IMR-90 (cell line): Measurements from ENCODE around the gene MTTP. TPM values are rescaled to one million over a fixed set of nuclear protein-coding genes. Genes with fewer than 3 reads are reported as not detected.

Source experiments
- ATAC-seq: fragments of 200-7000 bp; cut with Tn5 transposase; 2 replicates; pipeline ENCODE4 v1.9.1; 2020; ENCODE audit warnings: low read depth, mild to moderate bottlenecking, moderate library complexity
- BruUV-seq: library from RNA; stranded (reverse); fragments of 400-500 nt; replicated peaks from 2 replicates; lab custom pipeline; 2021; lab: Mats Ljungman, UMichigan
- CTCF ChIA-PET: fragments of 300-600 bp; formaldehyde crosslinking; extraction: SDS; loops from one replicate; lab custom pipeline; 2021; ENCODE audit warnings: antibody characterized with exemption; lab: Yijun Ruan, JAX
- POLR2A ChIA-PET: fragments of 300-600 bp; sonication (Branson Sonifier 250); formaldehyde crosslinking; loops from one replicate; lab custom pipeline; 2022; ENCODE audit warnings: antibody characterized with exemption; ENCODE audit not compliant: unreplicated experiment; lab: Charles Lee
- DNase-seq: peaks from one replicate; pipeline ENCODE4 v3.0.0; 2013
- H2AFZ ChIP-seq: replicated peaks from 2 replicates; pipeline ENCODE3; 2013; ENCODE audit warnings: low read length, mild to moderate bottlenecking; ENCODE audit not compliant: poor library complexity
- H2AK5ac ChIP-seq: 2 replicates; pipeline ENCODE4 v1.6.1; 2013; ENCODE audit warnings: low read depth, low read length, inconsistent platforms
- H2AK9ac ChIP-seq: replicated peaks from 2 replicates; pipeline ENCODE3; 2013; ENCODE audit warnings: mild to moderate bottlenecking, low read depth, low read length, moderate library complexity; ENCODE audit not compliant: poor library complexity
- H2BK120ac ChIP-seq: 2 replicates; pipeline ENCODE4 v1.6.1; 2013; ENCODE audit warnings: low read depth, low read length, inconsistent platforms
- H2BK15ac ChIP-seq: 3 replicates; pipeline ENCODE4 v1.6.1; 2013; ENCODE audit warnings: low read depth, low read length, inconsistent platforms
- H2BK20ac ChIP-seq: 2 replicates; pipeline ENCODE4 v1.6.1; 2013; ENCODE audit warnings: low read depth, mild to moderate bottlenecking, inconsistent platforms, low read length, moderate library complexity
- H2BK5ac ChIP-seq: 2 replicates; pipeline ENCODE4 v1.6.1; 2013; ENCODE audit warnings: mild to moderate bottlenecking, low read depth, low read length, inconsistent platforms; ENCODE audit not compliant: poor library complexity, severe bottlenecking
- H3K14ac ChIP-seq: replicated peaks from 2 replicates; pipeline ENCODE4 v1.6.1; 2013; ENCODE audit warnings: low read depth, low read length, inconsistent platforms
- H3K18ac ChIP-seq: 2 replicates; pipeline ENCODE4 v1.6.1; 2013; ENCODE audit warnings: low read depth, low read length, control low read depth
- H3K23ac ChIP-seq: 2 replicates; pipeline ENCODE4 v1.6.1; 2013; ENCODE audit warnings: low read depth, low read length, inconsistent platforms
- H3K27ac ChIP-seq: 2 replicates; pipeline ENCODE4 v1.5.1; 2013; ENCODE audit warnings: mild to moderate bottlenecking, control low read depth, low read length; ENCODE audit not compliant: insufficient read depth
- H3K27me3 ChIP-seq: 2 replicates; pipeline ENCODE4 v1.6.1; 2013; ENCODE audit warnings: low read length; ENCODE audit not compliant: control insufficient read depth, insufficient read depth
- H3K36me3 ChIP-seq: 2 replicates; pipeline ENCODE4 v1.6.1; 2013; ENCODE audit warnings: low read length, mixed read lengths; ENCODE audit not compliant: control insufficient read depth, insufficient read depth
- H3K4ac ChIP-seq: 2 replicates; pipeline ENCODE4 v1.6.1; 2013; ENCODE audit warnings: low read depth, low read length, inconsistent platforms
- H3K4me1 ChIP-seq: 2 replicates; pipeline ENCODE4 v1.6.1; 2013; ENCODE audit warnings: low read length, mixed read lengths; ENCODE audit not compliant: control insufficient read depth, insufficient read depth
- H3K4me2 ChIP-seq: 2 replicates; pipeline ENCODE4 v1.6.1; 2013; ENCODE audit warnings: low read depth, mild to moderate bottlenecking, control low read depth, low read length, moderate library complexity
- H3K4me3 ChIP-seq: 2 replicates; pipeline ENCODE4 v1.5.1; 2013; ENCODE audit warnings: low read depth, mild to moderate bottlenecking, control low read depth, low read length, moderate library complexity; ENCODE audit not compliant: insufficient read depth
- H3K56ac ChIP-seq: 2 replicates; pipeline ENCODE4 v1.6.1; 2013; ENCODE audit warnings: low read length, inconsistent platforms; ENCODE audit not compliant: insufficient read depth; ENCODE audit errors: extremely low read depth
- H3K79me1 ChIP-seq, 2 experiments: 2 replicates each; pipeline ENCODE4 v1.6.1; 2013; ENCODE audit warnings: low read length in 2 of 2, inconsistent platforms in 1 of 2, low read depth in 1 of 2
- H3K9ac ChIP-seq: 2 replicates; pipeline ENCODE4 v1.6.1; 2013; ENCODE audit warnings: low read depth, low read length, control low read depth
- H3K9me1 ChIP-seq: 2 replicates; pipeline ENCODE4 v1.6.1; 2013; ENCODE audit warnings: low read length, inconsistent platforms; ENCODE audit not compliant: insufficient read depth
- H3K9me3 ChIP-seq: 2 replicates; pipeline ENCODE4 v1.6.1; 2013; ENCODE audit warnings: low read length; ENCODE audit not compliant: control insufficient read depth, insufficient read depth
- H4K20me1 ChIP-seq: 2 replicates; pipeline ENCODE4 v1.6.1; 2013; ENCODE audit warnings: low read length, inconsistent platforms; ENCODE audit not compliant: insufficient read depth
- H4K5ac ChIP-seq: 2 replicates; pipeline ENCODE4 v1.6.1; 2013; ENCODE audit warnings: mild to moderate bottlenecking, low read depth, low read length, control low read depth
- H4K8ac ChIP-seq, 2 experiments: 2 replicates each; pipeline ENCODE4 v1.6.1; 2013; ENCODE audit warnings: low read depth in 2 of 2, low read length in 2 of 2, control low read depth in 1 of 2, inconsistent platforms in 1 of 2
- H4K91ac ChIP-seq: 2 replicates; pipeline ENCODE4 v1.6.1; 2013; ENCODE audit warnings: low read depth, low read length, inconsistent platforms; ENCODE audit not compliant: insufficient read depth
- BHLHE40 ChIP-seq: fragments of 150-350 bp; IDR thresholded peaks from 2 replicates; pipeline ENCODE4 v1.6.1; 2016; ENCODE audit warnings: mild to moderate bottlenecking, low read depth, low read length
- CHD1 ChIP-seq: IDR thresholded peaks from 2 replicates; pipeline ENCODE4 v1.6.1; 2012; ENCODE audit warnings: low read depth, low read length, improper control_type of control experiment
- MAFK ChIP-seq: IDR thresholded peaks from 2 replicates; pipeline ENCODE4 v1.6.1; 2012; ENCODE audit warnings: low read depth, low read length, improper control_type of control experiment
- NFE2L2 ChIP-seq: fragments of 150-350 bp; IDR thresholded peaks from 2 replicates; pipeline ENCODE4 v1.6.1; 2016; ENCODE audit warnings: low read depth, mild to moderate bottlenecking, low read length
- RAD21 ChIP-seq: IDR thresholded peaks from 2 replicates; pipeline ENCODE4 v1.6.1; 2012; ENCODE audit warnings: low read length, improper control_type of control experiment
- WGBS, 2 experiments: methylation state at CpG; one replicate each; pipeline versions ENCODE4 v1.1.5 to v1.1.7; 2013; ENCODE audit warnings: missing lambda C conversion rate in 2 of 2; ENCODE audit not compliant: insufficient read length in 1 of 2; ENCODE audit errors: extremely low coverage in 2 of 2; 5-methylcytosine and 5-hydroxymethylcytosine counted together
- dilution Hi-C: fragments of 300-500 bp; cut with HindIII; formaldehyde crosslinking; loops from one replicate; pipeline ENCODE4 v1.14.3; 2018; ENCODE audit warnings: low sequenced_read_pairs; ENCODE audit not compliant: unreplicated experiment
- in situ Hi-C: fragments of 300-500 bp; cut with MboI; formaldehyde crosslinking; loops from 3 replicates; pipeline ENCODE4 v1.14.3; 2019; ENCODE audit warnings: low sequenced_read_pairs, inconsistent platforms, mixed read lengths
- intact Hi-C: fragments of 100-400 bp; cut with micrococcal nuclease; formaldehyde crosslinking; loops from 2 replicates; pipeline ENCODE4 v1.10.0; 2022
- polyA plus RNA-seq, 3 experiments: library from polyadenylated mRNA; depleted of rRNA; stranded (reverse); fragments of >200 nt; gene quantifications; 2 replicates each; pipeline ENCODE4 v1.2.3, GENCODE V29; 2012; ENCODE audit warnings: low replicate concordance in 1 of 3
- total RNA-seq: library from RNA; depleted of rRNA; stranded (reverse); fragments of >200 nt; gene quantifications from 2 replicates; pipeline ENCODE4 v1.2.3, GENCODE V29; 2012
- TF ChIP-seq, protein P1 (sequence below): conservative IDR thresholded peaks from 2 replicates; pipeline ENCODE4 v1.5.1; 2012; ENCODE audit warnings: mild to moderate bottlenecking, low read depth, low read length, improper control_type of control experiment

MTTP gene
- total and polyA plus RNA-seq, 2 of the 4 experiments (the other 2 are of a cell fraction) = under 0.01 to 0.03 TPM

DNA sequence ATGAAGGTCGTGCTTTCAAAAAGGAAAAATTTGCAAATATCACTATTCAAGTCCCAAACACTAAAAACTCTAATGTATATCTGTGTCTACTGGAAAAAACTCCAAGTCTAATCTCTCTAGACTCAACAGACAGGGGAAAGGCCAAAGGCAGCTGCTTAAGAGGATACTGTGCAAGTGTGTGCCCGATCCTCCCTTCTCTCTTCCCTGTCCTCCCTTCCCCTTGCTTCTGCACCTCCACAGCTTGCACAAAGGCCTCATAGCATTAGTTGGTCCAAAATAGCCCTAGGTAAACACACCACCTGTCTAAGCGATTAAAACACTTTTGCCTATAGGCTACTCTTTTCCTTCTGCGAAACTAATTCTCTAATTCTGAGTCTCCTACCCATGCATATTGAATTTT, 72.4 kb downstream of the MTTP start:
- ATAC-seq = no peak
- Histone ChIP-seq H3K79me1 (no peaks in the 10 kb centered on the region), H3K9me1 (no peaks in the 10 kb centered on the region), H2BK15ac (no peak overlapping the region), H2AK9ac (no peak overlapping the region), H3K56ac (no peak overlapping the region), H3K14ac (no peak overlapping the region), H2BK120ac (no peak overlapping the region), H3K4me3 (no peak overlapping the region), H2AFZ (no peak overlapping the region), H3K27ac (no peak overlapping the region), H3K9me3 (no peaks in the 10 kb centered on the region), H3K4me2 (no peak overlapping the region), H3K36me3 (no peaks in the 10 kb centered on the region), H4K5ac (no peak overlapping the region), H3K4me1 (no peaks in the 10 kb centered on the region), H4K91ac (no peak overlapping the region), H2BK5ac (no peak overlapping the region), H3K4ac (no peak overlapping the region), H2AK5ac (no peak overlapping the region), H3K27me3 (peaks cover 5% of the 10 kb centered on the region), H4K20me1 (no peaks in the 10 kb centered on the region), H3K9ac (no peak overlapping the region), H3K18ac (no peak overlapping the region), H3K23ac (no peak overlapping the region), H2BK20ac (no peak overlapping the region), H4K8ac (no peak overlapping the region)
- DNase-seq = no peak
- POLR2A ChIA-PET = no interaction called here
- no CpG with 5 or more reads among the region's 4 CpGs for WGBS, 2 experiments
- dilution Hi-C loops (no loop called here), intact Hi-C loops (no loop called here), in situ Hi-C loops (no loop called here)
- TF ChIP-seq, protein P1, sequence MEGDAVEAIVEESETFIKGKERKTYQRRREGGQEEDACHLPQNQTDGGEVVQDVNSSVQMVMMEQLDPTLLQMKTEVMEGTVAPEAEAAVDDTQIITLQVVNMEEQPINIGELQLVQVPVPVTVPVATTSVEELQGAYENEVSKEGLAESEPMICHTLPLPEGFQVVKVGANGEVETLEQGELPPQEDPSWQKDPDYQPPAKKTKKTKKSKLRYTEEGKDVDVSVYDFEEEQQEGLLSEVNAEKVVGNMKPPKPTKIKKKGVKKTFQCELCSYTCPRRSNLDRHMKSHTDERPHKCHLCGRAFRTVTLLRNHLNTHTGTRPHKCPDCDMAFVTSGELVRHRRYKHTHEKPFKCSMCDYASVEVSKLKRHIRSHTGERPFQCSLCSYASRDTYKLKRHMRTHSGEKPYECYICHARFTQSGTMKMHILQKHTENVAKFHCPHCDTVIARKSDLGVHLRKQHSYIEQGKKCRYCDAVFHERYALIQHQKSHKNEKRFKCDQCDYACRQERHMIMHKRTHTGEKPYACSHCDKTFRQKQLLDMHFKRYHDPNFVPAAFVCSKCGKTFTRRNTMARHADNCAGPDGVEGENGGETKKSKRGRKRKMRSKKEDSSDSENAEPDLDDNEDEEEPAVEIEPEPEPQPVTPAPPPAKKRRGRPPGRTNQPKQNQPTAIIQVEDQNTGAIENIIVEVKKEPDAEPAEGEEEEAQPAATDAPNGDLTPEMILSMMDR = no peak
- TF ChIP-seq NFE2L2 (no peak), RAD21 (no peak), CHD1 (no peak), BHLHE40 (no peak), MAFK (no peak)
- no TSS peak for BruUV-seq
- CTCF ChIA-PET = no interaction called here
